Right lobe of liver (tissue), 4 donors: ENCODE results near the gene RRP8.

Source experiments
- CTCF ChIP-seq, 4 donors: fragments of 200-600 bp in 3 of 4; fragments of 450-650 bp in 1 of 4; IDR thresholded peaks; one replicate each; pipeline versions ENCODE4 v1.5.1 to v1.8.0; 2016 to 2022; ENCODE audit warnings: antibody characterized with exemption in 4 of 4, mild to moderate bottlenecking in 2 of 4
- POLR2A ChIP-seq: fragments of 450-650 bp; IDR thresholded peaks from one replicate; pipeline ENCODE4 v1.6.1; 2017; ENCODE audit warnings: antibody characterized with exemption, mild to moderate bottlenecking
- donor health status: DM: no; HTN: no; CAD: no.
- donor health status: DM: no; HTN: no; CAD: no.
- donor health status: DM: no; HTN: yes; CAD: no.

- TF ChIP-seq CTCF (IDR thresholded peaks at IDR 0.05) (no peak), POLR2A (no peak)
These were observed 33.1 kb upstream of the RRP8 start for GRCh38 chr11:6636480-6636879.
